Urothelium cell line (cell line): ENCODE data around the gene FLAD1.

Source experiments
- DNase-seq: peaks from one replicate; pipeline ENCODE4 v3.0.0; 2011; ENCODE audit warnings: low spot score, mixed read lengths
- FAIRE-seq: peaks from 2 replicates; lab custom pipeline; 2011; peaks lifted over from hg19 to GRCh38; lab: Jason Lieb, UNC

Gene FLAD1

GRCh38 chr1:154982897-154983648 is at the start of gene FLAD1:
TSS of gene FLAD1 (plus strand) at chr1:154983344. CDS start at chr1:154983695, 351 bp downstream.
- peak; percentile 96 for DNase-seq
- no peak for FAIRE-seq

- no peak for FAIRE-seq
Observed at GRCh38 chr1:154934358-154934948, 48.7 kb upstream of the FLAD1 start.

GRCh38 chr1:154935749-154936554 is 47.2 kb upstream of the FLAD1 start:
- no peak for DNase-seq
- FAIRE-seq = no peak

More at GRCh38 chr1:154934358-154934948, 48.7 kb upstream of the FLAD1 start:
- no peak for DNase-seq

GRCh38 chr1:154936555-154937084 is 46.5 kb upstream of the FLAD1 start, which contains the start of gene PMVK:
TSS of gene PMVK (minus strand) at chr1:154936719. CDS start at chr1:154936685, 34 bp downstream.
- DNase-seq = peak; percentile 95
- FAIRE-seq = no peak

GRCh38 chr1:154937085-154937987 is 45.8 kb upstream of the FLAD1 start:
- FAIRE-seq (no peak), DNase-seq (peak; percentile 93)

- FAIRE-seq (no peak), DNase-seq (no peak)
Observed at GRCh38 chr1:154937988-154938386, 45.2 kb upstream of the FLAD1 start.

- no peak for FAIRE-seq
- no peak for DNase-seq
Observed at GRCh38 chr1:154938604-154939399, 44.3 kb upstream of the FLAD1 start.

GRCh38 chr1:154940213-154940560 is 43.0 kb upstream of the FLAD1 start:
- DNase-seq (no peak), FAIRE-seq (no peak)

GRCh38 chr1:154940651-154941194 is 42.4 kb upstream of the FLAD1 start:
- FAIRE-seq (no peak), DNase-seq (no peak)

GRCh38 chr1:154941333-154942013 is 41.7 kb upstream of the FLAD1 start:
- DNase-seq (no peak), FAIRE-seq (no peak)

- DNase-seq (peak; percentile 66), FAIRE-seq (no peak)
Observed at GRCh38 chr1:154943649-154944400, 39.3 kb upstream of the FLAD1 start.

- FAIRE-seq (no peak), DNase-seq (no peak)
Observed at GRCh38 chr1:154944401-154945159, 38.6 kb upstream of the FLAD1 start.

GRCh38 chr1:154945160-154945961 is 37.8 kb upstream of the FLAD1 start:
- no peak for FAIRE-seq
- no peak for DNase-seq

GRCh38 chr1:154945962-154946850 is 36.9 kb upstream of the FLAD1 start:
- FAIRE-seq = no peak
- no peak for DNase-seq

GRCh38 chr1:154948079-154948478 is 35.1 kb upstream of the FLAD1 start:
- FAIRE-seq = no peak
- DNase-seq = no peak
